ENCODE measurements around the gene TEX52.

TEX52 gene

DNA sequence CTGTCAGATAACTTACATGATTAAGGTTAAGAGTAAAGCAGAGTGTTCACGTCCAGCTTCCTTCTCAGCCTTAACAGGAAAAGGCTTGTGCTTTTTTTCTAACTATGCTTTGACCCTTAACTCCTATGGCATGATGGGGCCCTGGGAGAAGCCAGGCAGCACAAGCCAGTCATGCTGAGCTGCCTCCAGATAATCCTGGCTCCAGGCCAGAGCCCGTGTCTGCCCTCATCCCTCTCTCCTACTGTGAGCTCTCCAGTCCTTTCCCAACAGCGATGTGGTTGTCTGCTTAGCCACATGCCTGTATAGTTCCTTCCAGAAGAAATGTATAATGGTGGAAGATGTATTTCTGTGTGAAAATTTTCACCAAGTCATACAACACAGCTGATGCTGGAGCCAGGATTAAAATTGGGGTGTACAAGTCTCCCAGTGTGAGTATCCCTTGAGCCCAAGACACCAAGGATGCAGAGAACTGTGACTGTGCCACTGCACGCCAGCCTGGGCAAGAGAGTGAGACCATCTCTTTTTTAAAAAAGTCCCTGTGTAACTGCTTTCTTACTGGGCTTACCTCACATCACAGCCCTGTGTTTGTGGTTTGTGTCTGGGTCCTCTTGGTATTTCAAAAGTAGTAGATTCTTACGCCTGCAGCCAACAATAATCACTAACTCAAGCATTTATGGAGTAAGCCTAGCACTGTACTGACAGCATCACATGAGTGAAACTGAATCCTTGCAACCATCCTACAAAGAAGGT is 52.3 kb downstream of the TEX52 start:
- no peaks in the 10 kb centered on the region for H3K27me3 ChIP-seq (replicated peaks; ENCODE audit: control insufficient read depth, insufficient read depth, low read length)
- H3K4me3 ChIP-seq (replicated peaks; ENCODE audit: low read depth, low read length), result no peak overlapping the region
- peaks cover 12% of the 10 kb centered on the region for H3K36me3 ChIP-seq (ENCODE audit: control insufficient read depth, insufficient read depth, low read length)
- no peak for DNase-seq (ENCODE audit: extremely low read depth, insufficient read length)
- no peak for TF ChIP-seq CTCF (IDR thresholded peaks at IDR 0.05; ENCODE audit: insufficient read depth, low read length, poor library complexity, severe bottlenecking)

- DNase-seq (ENCODE audit: extremely low read depth, insufficient read length), result no peak
- TF ChIP-seq CTCF (IDR thresholded peaks at IDR 0.05; ENCODE audit: insufficient read depth, low read length, poor library complexity, severe bottlenecking), result no peak
- peaks cover 14% of the 10 kb centered on the region for H3K36me3 ChIP-seq (ENCODE audit: control insufficient read depth, insufficient read depth, low read length)
- no peaks in the 10 kb centered on the region for H3K27me3 ChIP-seq (replicated peaks; ENCODE audit: control insufficient read depth, insufficient read depth, low read length)
- H3K4me3 ChIP-seq (replicated peaks; ENCODE audit: low read depth, low read length), result no peak overlapping the region
Observed at GRCh38 chr12:2803635-2804392, 53.0 kb downstream of the TEX52 start.

GRCh38 chr12:2801044-2801783 is 55.6 kb downstream of the TEX52 start:
- Histone ChIP-seq H3K27me3 (replicated peaks; ENCODE audit: control insufficient read depth, insufficient read depth, low read length) (no peaks in the 10 kb centered on the region), H3K36me3 (ENCODE audit: control insufficient read depth, insufficient read depth, low read length) (peaks cover 17% of the 10 kb centered on the region), H3K4me3 (replicated peaks; ENCODE audit: low read depth, low read length) (no peak overlapping the region)
- no peak for TF ChIP-seq CTCF (IDR thresholded peaks at IDR 0.05; ENCODE audit: insufficient read depth, low read length, poor library complexity, severe bottlenecking)
- DNase-seq (ENCODE audit: extremely low read depth, insufficient read length), result no peak

DNA sequence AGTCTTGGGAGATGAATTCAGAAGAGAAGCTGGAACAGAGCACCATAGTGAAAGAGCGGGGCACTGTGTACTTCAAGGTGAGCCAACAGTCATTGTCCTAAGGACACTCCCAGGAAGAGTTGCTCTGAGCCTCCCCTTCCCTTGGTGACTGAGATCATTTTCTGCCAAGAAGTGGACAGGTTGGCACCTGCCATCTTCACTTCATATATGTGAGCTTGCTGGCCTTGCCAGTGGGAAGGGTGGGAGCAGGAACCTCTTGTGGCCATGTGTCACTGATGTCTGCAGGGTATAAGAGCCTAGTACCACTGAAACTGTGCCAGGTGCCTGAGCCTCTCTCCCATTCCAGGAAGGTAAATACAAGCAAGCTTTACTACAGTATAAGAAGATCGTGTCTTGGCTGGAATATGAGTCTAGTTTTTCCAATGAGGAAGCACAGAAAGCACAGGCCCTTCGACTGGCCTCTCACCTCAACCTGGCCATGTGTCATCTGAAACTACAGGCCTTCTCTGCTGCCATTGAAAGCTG is 56.7 kb downstream of the TEX52 start:
- DNase-seq (ENCODE audit: extremely low read depth, insufficient read length), result no peak
- Histone ChIP-seq H3K36me3 (ENCODE audit: control insufficient read depth, insufficient read depth, low read length) (peaks cover 17% of the 10 kb centered on the region), H3K4me3 (replicated peaks; ENCODE audit: low read depth, low read length) (no peak overlapping the region), H3K27me3 (replicated peaks; ENCODE audit: control insufficient read depth, insufficient read depth, low read length) (no peaks in the 10 kb centered on the region)
- TF ChIP-seq CTCF (IDR thresholded peaks at IDR 0.05; ENCODE audit: insufficient read depth, low read length, poor library complexity, severe bottlenecking), result no peak

Data from GM06990 (cell line).